ENCODE results near the gene SLC6A20. TPM values are rescaled to one million over a fixed set of nuclear protein-coding genes. Genes with fewer than 3 reads are reported as not detected.

SLC6A20 gene
- total RNA-seq, 2 experiments from 2014 or later = not detected

DNA sequence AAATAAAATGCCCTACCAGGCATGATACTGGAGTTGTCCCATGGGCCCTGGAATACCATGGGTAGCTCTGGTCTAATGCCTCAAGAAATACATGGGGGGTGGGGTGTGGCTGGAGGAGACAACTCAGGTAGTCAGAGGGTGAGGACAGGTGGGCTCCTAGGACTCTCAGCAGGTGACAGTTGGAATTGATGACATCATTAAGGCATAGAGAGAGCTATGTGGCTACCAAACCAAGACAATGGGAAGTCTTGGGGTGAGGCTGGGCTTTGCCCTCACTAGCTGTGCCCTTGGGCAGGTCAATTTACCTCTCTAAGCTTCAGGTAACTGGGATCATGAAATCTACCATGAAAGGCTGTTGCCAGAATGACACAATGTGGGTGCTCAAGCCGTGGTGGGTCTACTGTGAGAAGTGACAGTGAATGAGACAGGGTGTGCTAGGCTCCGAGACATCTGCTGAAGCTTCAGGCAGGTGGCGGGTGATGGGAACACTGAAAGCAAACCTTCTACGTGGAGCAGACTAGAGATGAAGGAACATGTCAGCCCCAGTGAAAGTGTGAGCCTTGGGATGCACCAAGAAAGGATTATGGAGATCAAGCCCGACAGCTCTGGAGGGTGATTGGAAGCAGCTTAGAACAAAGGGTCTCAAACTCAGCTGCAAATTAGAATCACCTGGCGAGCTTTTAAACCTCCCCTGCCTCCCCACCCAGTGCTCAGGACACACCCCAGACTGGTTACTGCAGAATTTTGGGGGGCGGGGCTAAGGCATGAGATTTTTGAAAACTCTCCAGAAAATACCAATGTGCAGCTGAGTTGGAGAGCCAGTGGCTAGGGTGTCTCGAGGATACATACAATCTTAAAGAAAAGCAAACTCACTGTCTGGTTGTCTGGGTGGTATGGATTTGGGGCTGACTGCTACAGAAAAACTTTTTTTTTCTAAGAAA lies 21.5 kb downstream of the SLC6A20 start:
- H3K4me1 ChIP-seq (ENCODE audit: insufficient read depth, low read length, poor library complexity, severe bottlenecking) = no peaks in the 10 kb centered on the region
- ChIA-PET CTCF (ENCODE audit: unreplicated experiment) (no interaction called here), POLR2A (no interaction called here)
- H3K27ac ChIP-seq (ENCODE audit: low read depth, low read length, poor library complexity, severe bottlenecking) = no peak overlapping the region
- H3K4me3 ChIP-seq (ENCODE audit: low read depth, low read length, poor library complexity, severe bottlenecking) = no peak overlapping the region
- no peaks in the 10 kb centered on the region for H3K36me3 ChIP-seq (ENCODE audit: insufficient read depth, low read length)
- H3K9me3 ChIP-seq (ENCODE audit: low read length) = no peaks in the 10 kb centered on the region
- BruUV-seq (replicated peaks) = no TSS peak
- H3K4me2 ChIP-seq (ENCODE audit: low read length) = no peak overlapping the region
- H4K20me1 ChIP-seq (ENCODE audit: insufficient read depth, low read length) = no peaks in the 10 kb centered on the region
- no peaks in the 10 kb centered on the region for H3K79me2 ChIP-seq (ENCODE audit: insufficient read depth, low read depth, low read length)
- no peak for DNase-seq (ENCODE audit: low spot score)
- no peak overlapping the region for H2AFZ ChIP-seq (ENCODE audit: low read length)
- intact Hi-C loops (cut with micrococcal nuclease; ENCODE audit: unreplicated experiment) = no loop called here
- TF ChIP-seq EZH2phosphoT487 (IDR thresholded peaks at IDR 0.05; ENCODE audit: borderline replicate concordance, low read depth, low read length) (no peak), CTCF (conservative IDR thresholded peaks at IDR 0.05; ENCODE audit: low read length) (no peak)
- H3K9me2 ChIP-seq (ENCODE audit: insufficient read depth, low read length) = no peaks in the 10 kb centered on the region

DNA sequence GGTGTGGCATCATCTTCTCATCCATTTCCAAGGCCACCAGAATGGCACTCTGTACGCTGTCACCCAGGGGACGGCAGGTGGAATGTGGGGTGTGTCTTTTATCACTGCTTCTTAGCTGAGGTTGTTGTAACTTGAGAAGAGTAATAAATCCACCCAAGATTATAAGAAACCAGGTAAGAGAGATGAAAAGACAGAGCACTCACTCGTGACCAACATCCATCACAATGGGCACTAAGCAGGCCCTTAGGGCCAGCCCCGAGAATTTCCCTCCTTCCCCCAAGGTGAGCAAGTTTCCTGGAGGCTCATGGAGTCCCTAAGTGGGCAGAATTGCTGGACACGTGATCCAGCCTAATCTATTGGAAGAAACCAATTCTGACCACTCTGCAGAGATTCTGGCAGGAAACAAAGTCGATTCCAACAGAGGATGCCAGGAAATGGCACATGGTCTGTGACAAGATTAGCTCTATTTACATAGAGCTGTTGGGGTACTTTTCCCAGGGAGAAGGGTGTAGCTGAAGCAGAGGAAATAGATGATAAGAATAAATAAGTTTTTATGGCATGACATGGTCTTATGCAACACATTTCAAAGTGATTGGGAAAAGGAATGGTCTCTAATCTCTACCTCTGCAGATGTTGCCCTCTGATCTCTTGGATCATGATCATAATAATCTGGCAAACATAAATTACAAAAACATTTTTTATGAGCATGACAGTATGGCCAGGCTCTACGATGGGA lies 22.5 kb downstream of the SLC6A20 start:
- intact Hi-C loops (cut with micrococcal nuclease; ENCODE audit: unreplicated experiment) = no loop called here
- no peak for DNase-seq (ENCODE audit: low spot score)
- Histone ChIP-seq H3K4me3 (ENCODE audit: low read depth, low read length, poor library complexity, severe bottlenecking) (no peak overlapping the region), H3K79me2 (ENCODE audit: insufficient read depth, low read depth, low read length) (no peaks in the 10 kb centered on the region), H3K36me3 (ENCODE audit: insufficient read depth, low read length) (no peaks in the 10 kb centered on the region), H2AFZ (ENCODE audit: low read length) (no peak overlapping the region), H4K20me1 (ENCODE audit: insufficient read depth, low read length) (no peaks in the 10 kb centered on the region), H3K27ac (ENCODE audit: low read depth, low read length, poor library complexity, severe bottlenecking) (no peak overlapping the region), H3K4me2 (ENCODE audit: low read length) (no peak overlapping the region), H3K9me2 (ENCODE audit: insufficient read depth, low read length) (no peaks in the 10 kb centered on the region), H3K9me3 (ENCODE audit: low read length) (no peaks in the 10 kb centered on the region), H3K4me1 (ENCODE audit: insufficient read depth, low read length, poor library complexity, severe bottlenecking) (no peaks in the 10 kb centered on the region)
- TF ChIP-seq EZH2phosphoT487 (IDR thresholded peaks at IDR 0.05; ENCODE audit: borderline replicate concordance, low read depth, low read length) = no peak
- TF ChIP-seq CTCF (conservative IDR thresholded peaks at IDR 0.05; ENCODE audit: low read length) = no peak
- BruUV-seq (replicated peaks) = no TSS peak
- ChIA-PET POLR2A (no interaction called here), CTCF (ENCODE audit: unreplicated experiment) (no interaction called here)

DNA sequence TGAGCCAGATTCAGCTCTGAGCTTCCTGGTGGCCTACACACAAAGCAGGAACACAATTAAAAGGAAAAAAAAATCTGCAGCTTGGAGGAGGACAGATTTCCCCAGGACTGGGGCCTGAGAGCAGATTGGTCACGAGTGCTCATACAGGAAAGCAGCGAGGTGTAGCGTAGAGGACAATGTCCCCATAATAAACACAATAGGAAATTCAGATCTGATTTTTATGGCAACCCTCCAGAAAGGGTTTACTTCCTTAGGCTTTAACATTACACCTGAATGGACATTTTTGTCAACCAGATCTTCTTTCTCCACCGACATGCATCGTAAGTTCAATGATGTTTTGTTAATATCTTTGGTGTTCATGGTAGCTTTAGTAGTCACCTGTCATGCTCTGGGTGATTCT lies 23.3 kb downstream of the SLC6A20 start:
- Histone ChIP-seq H3K4me3 (ENCODE audit: low read depth, low read length, poor library complexity, severe bottlenecking) (no peak overlapping the region), H3K4me1 (ENCODE audit: insufficient read depth, low read length, poor library complexity, severe bottlenecking) (no peaks in the 10 kb centered on the region), H3K79me2 (ENCODE audit: insufficient read depth, low read depth, low read length) (no peaks in the 10 kb centered on the region), H4K20me1 (ENCODE audit: insufficient read depth, low read length) (no peaks in the 10 kb centered on the region), H3K4me2 (ENCODE audit: low read length) (no peak overlapping the region), H3K36me3 (ENCODE audit: insufficient read depth, low read length) (no peaks in the 10 kb centered on the region), H2AFZ (ENCODE audit: low read length) (no peak overlapping the region), H3K9me2 (ENCODE audit: insufficient read depth, low read length) (no peaks in the 10 kb centered on the region), H3K9me3 (ENCODE audit: low read length) (no peaks in the 10 kb centered on the region), H3K27ac (ENCODE audit: low read depth, low read length, poor library complexity, severe bottlenecking) (no peak overlapping the region)
- ChIA-PET POLR2A (no interaction called here), CTCF (ENCODE audit: unreplicated experiment) (no interaction called here)
- DNase-seq (ENCODE audit: low spot score) = no peak
- TF ChIP-seq EZH2phosphoT487 (IDR thresholded peaks at IDR 0.05; ENCODE audit: borderline replicate concordance, low read depth, low read length) (no peak), CTCF (conservative IDR thresholded peaks at IDR 0.05; ENCODE audit: low read length) (no peak)
- BruUV-seq (replicated peaks) = no TSS peak
- intact Hi-C loops (cut with micrococcal nuclease; ENCODE audit: unreplicated experiment) = no loop called here

All from OCI-LY7 (cell line).